Stomach (tissue), 9 donors: ENCODE measurements around the gene RPS6KL1. TPM values are rescaled to one million over a fixed set of nuclear protein-coding genes. Genes with fewer than 3 reads are reported as not detected.
A peak's percentile ranks its signal among the peaks of the same experiment; 100 is the strongest.

ENCODE experiments used
- DNase-seq, 2 donors: peaks; one replicate each; pipeline versions ENCODE4 v3.0.0 to v3.0.0-alpha.2; 2013 to 2019
- H3K27ac ChIP-seq, 5 donors: fragments of 200-600 bp in 4 of 5; sonication (generic) in 4 of 5; one replicate each; pipeline ENCODE4 v1.5.1; 2013 to 2019; ENCODE audit warnings: mild to moderate bottlenecking in 1 of 5, moderate library complexity in 1 of 5
- H3K27me3 ChIP-seq, 3 donors: fragments of 200-600 bp; sonication (generic); one replicate each; pipeline ENCODE4 v1.5.1; 2017 to 2019; ENCODE audit warnings: mixed run types in 1 of 3
- H3K36me3 ChIP-seq, 4 donors: fragments of 200-600 bp; sonication (generic); 1 replicate in 3 of 4; 2 replicates in 1 of 4; pipeline ENCODE4 v1.5.1; 2016 to 2019
- H3K4me1 ChIP-seq, 4 donors: fragments of 200-600 bp; sonication (generic); one replicate each; pipeline ENCODE4 v1.5.1; 2016 to 2019
- H3K4me3 ChIP-seq, 4 donors: fragments of 200-600 bp; sonication (generic) in 3 of 4; one replicate each; pipeline ENCODE4 v1.5.1; 2016 to 2019; ENCODE audit warnings: mild to moderate bottlenecking in 1 of 4
- H3K9me3 ChIP-seq, 4 donors: fragments of 200-600 bp; sonication (generic); one replicate each; pipeline ENCODE4 v1.5.1; 2016 to 2019
- EP300 ChIP-seq: sonication (generic); formaldehyde crosslinking; IDR thresholded peaks from one replicate; pipeline ENCODE4 v1.6.1; 2017; ENCODE audit warnings: antibody characterized with exemption
- POLR2A ChIP-seq, 4 donors: fragments of 450-650 bp; IDR thresholded peaks; one replicate each; pipeline ENCODE4 v1.6.1; 2016; ENCODE audit warnings: antibody characterized with exemption in 4 of 4, control low read depth in 2 of 4, mild to moderate bottlenecking in 1 of 4, moderate library complexity in 1 of 4
- POLR2AphosphoS5 ChIP-seq, 3 donors: sonication (generic); formaldehyde crosslinking; IDR thresholded peaks; one replicate each; pipeline ENCODE4 v1.6.1; 2016; ENCODE audit warnings: antibody characterized with exemption in 3 of 3
- WGBS, 5 donors: extraction: QIAGEN DNeasy Blood & Tissue Kit in 3 of 5; methylation state at CpG; one replicate each; pipeline versions ENCODE4 v1.1.5 to v1.1.7; 2013 to 2018; 5-methylcytosine and 5-hydroxymethylcytosine counted together
- intact Hi-C: fragments of 100-400 bp; cut with DNase I; formaldehyde crosslinking; loops from one replicate; pipeline ENCODE4 v1.15.1; 2023; ENCODE audit warnings: low total_unique reads
- polyA plus RNA-seq, 3 donors: library from polyadenylated mRNA; stranded (reverse); fragments of 200-250 nt; gene quantifications; one replicate each; pipeline ENCODE4 v1.2.3, GENCODE V29; 2013
- total RNA-seq, 5 donors: library from RNA; depleted of rRNA; stranded (reverse); fragments of >200 nt; gene quantifications; one replicate each; pipeline versions ENCODE4 v1.1.0 to v1.2.3, GENCODE V29; 2014 to 2016
- TF ChIP-seq, protein P1 (sequence below), 7 experiments: fragments of 450-650 bp in 4 of 7; fragments of 200-600 bp in 3 of 7; sonication (generic) in 3 of 7; IDR thresholded peaks; one replicate each; pipeline ENCODE4 v1.5.1; 2016 to 2019; ENCODE audit warnings: antibody characterized with exemption in 7 of 7, control low read depth in 2 of 7, mild to moderate bottlenecking in 1 of 7
- donor health status: healthy with polysubstance abuse.
- donor health status: Bipolar disorder and iron deficiency.
- donor health status: healthy.

Gene RPS6KL1
- total and polyA plus RNA-seq, 8 donors = 0.92 to 2.5 (median 2.0) TPM; not detected in 3

- TF ChIP-seq EP300 (no peak), POLR2A (IDR thresholded peaks at IDR 0.05) (no peak)
- TF ChIP-seq, protein P1, sequence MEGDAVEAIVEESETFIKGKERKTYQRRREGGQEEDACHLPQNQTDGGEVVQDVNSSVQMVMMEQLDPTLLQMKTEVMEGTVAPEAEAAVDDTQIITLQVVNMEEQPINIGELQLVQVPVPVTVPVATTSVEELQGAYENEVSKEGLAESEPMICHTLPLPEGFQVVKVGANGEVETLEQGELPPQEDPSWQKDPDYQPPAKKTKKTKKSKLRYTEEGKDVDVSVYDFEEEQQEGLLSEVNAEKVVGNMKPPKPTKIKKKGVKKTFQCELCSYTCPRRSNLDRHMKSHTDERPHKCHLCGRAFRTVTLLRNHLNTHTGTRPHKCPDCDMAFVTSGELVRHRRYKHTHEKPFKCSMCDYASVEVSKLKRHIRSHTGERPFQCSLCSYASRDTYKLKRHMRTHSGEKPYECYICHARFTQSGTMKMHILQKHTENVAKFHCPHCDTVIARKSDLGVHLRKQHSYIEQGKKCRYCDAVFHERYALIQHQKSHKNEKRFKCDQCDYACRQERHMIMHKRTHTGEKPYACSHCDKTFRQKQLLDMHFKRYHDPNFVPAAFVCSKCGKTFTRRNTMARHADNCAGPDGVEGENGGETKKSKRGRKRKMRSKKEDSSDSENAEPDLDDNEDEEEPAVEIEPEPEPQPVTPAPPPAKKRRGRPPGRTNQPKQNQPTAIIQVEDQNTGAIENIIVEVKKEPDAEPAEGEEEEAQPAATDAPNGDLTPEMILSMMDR (IDR thresholded peaks at IDR 0.05) = peak in 2 of 7 experiments; percentile 21 to 35
Measured at GRCh38 chr14:74945261-74945851, 22.3 kb upstream of the RPS6KL1 start.

GRCh38 chr14:74942608-74943007, 19.5 kb upstream of the RPS6KL1 start:
- TF ChIP-seq, protein P1 (IDR thresholded peaks at IDR 0.05) = no peak
- TF ChIP-seq EP300 = no peak
- no peak for TF ChIP-seq POLR2A (IDR thresholded peaks at IDR 0.05)
- intact Hi-C loops = no loop called here

More at GRCh38 chr14:74945261-74945851, 22.3 kb upstream of the RPS6KL1 start:
- Histone ChIP-seq H3K4me1 (peaks cover 22 to 46% (median 36%) of the 10 kb centered on the region in 4 donors), H3K9me3 (no peaks in the 10 kb centered on the region), H3K4me3 (no peak overlapping the region), H3K27me3 (peaks cover 0 to 8% (median 0%) of the 10 kb centered on the region in 3 donors), H3K27ac (no peak overlapping the region), H3K36me3 (no peaks in the 10 kb centered on the region)
- intact Hi-C loops = no loop called here
- 57 to 70% (median 59%) methylated on average over 17 of the region's 17 CpGs for WGBS, 5 donors
- DNase-seq = no peak

GRCh38 chr14:74942181-74942580, 19.1 kb upstream of the RPS6KL1 start:
- DNase-seq = no peak

More at GRCh38 chr14:74942608-74943007, 19.5 kb upstream of the RPS6KL1 start:
- H3K36me3 ChIP-seq = no peaks in the 10 kb centered on the region
- 77 to 92% (median 88%) methylated on average over 11 of the region's 11 CpGs for WGBS, 5 donors
- H3K4me3 ChIP-seq = no peak overlapping the region
- H3K27ac ChIP-seq = peak overlapping the region in 4 of 5 donors; percentile 75 to 86 (median 84)
- no peaks in the 10 kb centered on the region for H3K9me3 ChIP-seq
- peaks cover 29 to 58% (median 48%) of the 10 kb centered on the region in 4 donors for H3K4me1 ChIP-seq
- no peaks in the 10 kb centered on the region for H3K27me3 ChIP-seq
- no peak for DNase-seq

GRCh38 chr14:74941676-74942097, 18.6 kb upstream of the RPS6KL1 start:
- no peak for TF ChIP-seq EP300
- peak in 1 of 3 donors; percentile 11 for TF ChIP-seq POLR2AphosphoS5 (IDR thresholded peaks at IDR 0.05)
- TF ChIP-seq, protein P1 (IDR thresholded peaks at IDR 0.05) = no peak
- TF ChIP-seq POLR2A (IDR thresholded peaks at IDR 0.05) = no peak
- DNase-seq = peak in 1 of 2 donors; percentile 84
- peak overlapping the region; percentile 55 to 86 (median 83) for H3K27ac ChIP-seq
- WGBS, 5 donors = 17 to 46% (median 27%) methylated on average over 10 to 13 of the region's 13 CpGs
- intact Hi-C loops = no loop called here
- H3K9me3 ChIP-seq = no peaks in the 10 kb centered on the region
- no peaks in the 10 kb centered on the region for H3K36me3 ChIP-seq
- no peaks in the 10 kb centered on the region for H3K27me3 ChIP-seq
- peak overlapping the region in 1 of 4 donors; percentile 5 for H3K4me3 ChIP-seq
- H3K4me1 ChIP-seq = peaks cover 29 to 52% (median 47%) of the 10 kb centered on the region in 4 donors

More at GRCh38 chr14:74942181-74942580, 19.1 kb upstream of the RPS6KL1 start:
- H3K27me3 ChIP-seq = no peaks in the 10 kb centered on the region
- H3K9me3 ChIP-seq = no peaks in the 10 kb centered on the region
- H3K4me3 ChIP-seq = no peak overlapping the region
- WGBS, 5 donors = 78 to 90% (median 85%) methylated on average over 12 of the region's 12 CpGs
- H3K27ac ChIP-seq = peak overlapping the region; percentile 7 to 86 (median 83)
- TF ChIP-seq, protein P1 (IDR thresholded peaks at IDR 0.05) = no peak
- TF ChIP-seq EP300 (no peak), POLR2A (IDR thresholded peaks at IDR 0.05) (no peak), POLR2AphosphoS5 (IDR thresholded peaks at IDR 0.05) (no peak)
- H3K4me1 ChIP-seq = peaks cover 29 to 57% (median 48%) of the 10 kb centered on the region in 4 donors
- intact Hi-C loops = no loop called here
- H3K36me3 ChIP-seq = no peaks in the 10 kb centered on the region
